MM.1S (cell line): Measurements from ENCODE around the gene PIGB.
"Not testable (repeated sequence)": the region's sequence is repeated elsewhere in the genome, so short reads cannot be mapped to it uniquely, and the experiment has no call there.

Source experiments
- DNase-seq: peaks from one replicate; pipeline ENCODE4 v3.0.0-alpha.2; 2015
- H2AFZ ChIP-seq: fragments of 300-600 bp; sonication (generic); 2 replicates; pipeline ENCODE4 v1.6.0; 2016; ENCODE audit warnings: antibody characterized with exemption, low read length
- H3F3A ChIP-seq: fragments of 300-600 bp; sonication (generic); 2 replicates; pipeline ENCODE4 v1.6.1; 2016; ENCODE audit warnings: mild to moderate bottlenecking, antibody characterized with exemption, low read length, moderate library complexity, mixed read lengths; ENCODE audit not compliant: insufficient read depth
- H3K27ac ChIP-seq: fragments of 300-600 bp; sonication (generic); 2 replicates; pipeline ENCODE4 v1.5.1; 2016; ENCODE audit warnings: mild to moderate bottlenecking, low read length
- H3K27me3 ChIP-seq: fragments of 300-600 bp; sonication (generic); replicated peaks from 2 replicates; pipeline ENCODE4 v1.6.0; 2016; ENCODE audit warnings: low read length; ENCODE audit not compliant: insufficient read depth
- H3K36me3 ChIP-seq: fragments of 300-600 bp; sonication (generic); replicated peaks from 2 replicates; pipeline ENCODE4 v1.6.1; 2016; ENCODE audit warnings: mild to moderate bottlenecking, low read length, mixed read lengths; ENCODE audit not compliant: insufficient read depth
- H3K4me1 ChIP-seq: fragments of 300-600 bp; sonication (generic); 2 replicates; pipeline ENCODE4 v1.6.1; 2016; ENCODE audit warnings: low read length, mixed read lengths
- H3K4me2 ChIP-seq: fragments of 300-600 bp; sonication (generic); 2 replicates; pipeline ENCODE4 v1.6.0; 2016; ENCODE audit warnings: low read depth, low read length
- H3K4me3 ChIP-seq: fragments of 300-600 bp; sonication (generic); 2 replicates; pipeline ENCODE4 v1.5.1; 2016; ENCODE audit warnings: low read length, mixed read lengths
- H3K79me2 ChIP-seq: fragments of 300-600 bp; sonication (generic); 2 replicates; pipeline ENCODE4 v1.6.1; 2016; ENCODE audit warnings: mixed run types, low read length, mixed read lengths
- H3K9ac ChIP-seq: fragments of 300-600 bp; sonication (generic); 2 replicates; pipeline ENCODE4 v1.6.1; 2016; ENCODE audit warnings: low read length, mixed read lengths
- H3K9me2 ChIP-seq: fragments of 300-600 bp; sonication (generic); replicated peaks from 2 replicates; pipeline ENCODE4 v1.6.1; 2016; ENCODE audit warnings: mild to moderate bottlenecking, low read length, mixed read lengths; ENCODE audit not compliant: insufficient read depth
- H3K9me3 ChIP-seq: fragments of 300-600 bp; sonication (generic); replicated peaks from 2 replicates; pipeline ENCODE4 v1.6.1; 2016; ENCODE audit warnings: mild to moderate bottlenecking, low read length, mixed read lengths; ENCODE audit not compliant: insufficient read depth
- H4K20me1 ChIP-seq: fragments of 300-600 bp; sonication (generic); 2 replicates; pipeline ENCODE4 v1.6.1; 2016; ENCODE audit warnings: mild to moderate bottlenecking, low read length, moderate library complexity, mixed read lengths; ENCODE audit not compliant: insufficient read depth
- EZH2 ChIP-seq: fragments of 300-600 bp; sonication (generic); optimal IDR thresholded peaks from 2 replicates; pipeline ENCODE3; 2017; ENCODE audit warnings: low read depth, mild to moderate bottlenecking, antibody characterized with exemption, low read length, mixed read lengths
- EZH2phosphoT487 ChIP-seq: fragments of 300-600 bp; sonication (generic); IDR thresholded peaks from 2 replicates; pipeline ENCODE4 v1.6.1; 2018; ENCODE audit warnings: antibody characterized with exemption, low read length
- TF ChIP-seq, protein P1 (sequence below): fragments of 300-600 bp; sonication (generic); IDR thresholded peaks from 2 replicates; pipeline ENCODE4 v1.5.1; 2016; ENCODE audit warnings: antibody characterized with exemption, low read length, mixed read lengths

PIGB gene

DNA sequence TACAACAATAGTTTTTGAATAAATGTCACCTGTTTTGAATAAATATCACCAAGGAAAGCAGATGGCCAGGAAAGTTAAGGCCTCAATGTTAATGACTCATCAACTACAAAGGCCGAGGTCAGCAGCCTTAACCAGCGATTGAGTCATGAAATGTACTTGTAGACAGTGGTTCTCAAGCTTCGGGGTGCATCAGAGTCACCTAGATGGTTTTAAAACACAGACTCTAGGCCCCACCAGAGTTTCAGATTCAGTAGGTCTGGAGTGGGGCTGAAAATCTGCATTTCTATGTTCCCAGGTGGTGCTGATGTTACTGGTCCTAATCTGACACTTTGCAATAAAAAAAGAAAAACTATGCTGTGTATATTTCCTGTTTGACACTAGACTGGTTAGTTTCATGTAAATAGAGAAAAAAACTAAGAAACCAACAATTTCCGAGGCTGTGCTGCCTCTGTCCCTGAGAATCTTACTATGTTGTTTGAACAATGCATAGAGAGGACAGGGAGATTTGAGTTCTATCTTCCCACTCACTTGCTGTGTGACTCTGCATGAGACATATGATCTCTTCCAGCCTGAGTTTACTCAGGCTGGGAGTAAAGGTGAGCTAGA is 39.2 kb upstream of the PIGB start:
- H2AFZ ChIP-seq: no peak overlapping the region
- peak overlapping the region; percentile 77 for H3K4me2 ChIP-seq
- DNase-seq: peak; percentile 93

DNA sequence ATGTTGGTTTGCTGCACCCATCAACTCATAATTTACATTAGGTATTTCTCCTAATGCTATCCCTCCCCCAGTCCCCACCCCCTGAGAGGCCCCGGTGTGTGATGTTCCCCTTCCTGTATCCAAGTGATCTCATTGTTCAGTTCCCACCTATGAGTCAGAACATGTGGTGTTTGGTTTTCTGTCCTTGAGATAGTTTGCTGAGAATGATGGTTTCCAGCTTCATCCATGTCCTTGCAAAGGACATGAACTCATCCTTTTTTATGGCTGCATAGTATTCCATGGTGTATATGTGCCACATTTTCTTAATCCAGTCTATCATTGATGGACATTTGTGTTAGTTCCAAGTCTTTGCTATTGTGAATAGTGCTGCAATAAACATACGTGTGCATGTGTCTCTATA is 38.4 kb upstream of the PIGB start:
- Histone ChIP-seq H3K4me1 (peaks cover 78% of the 10 kb centered on the region), H3K27ac (peak overlapping the region; percentile 94; the same call in 1 of the 2 replicates), H3F3A (peaks cover 65% of the 10 kb centered on the region), H3K79me2 (peaks cover 81% of the 10 kb centered on the region)
- not testable (repeated sequence) for H4K20me1 ChIP-seq, H3K27me3 ChIP-seq, H3K4me2 ChIP-seq, H3K36me3 ChIP-seq, H2AFZ ChIP-seq, DNase-seq, H3K9me3 ChIP-seq, H3K9ac ChIP-seq, H3K9me2 ChIP-seq, H3K4me3 ChIP-seq

More for the DNA sequence above, 39.2 kb upstream of the PIGB start:
- Histone ChIP-seq H3K4me3 (no peak overlapping the region), H3F3A (peaks cover 65% of the 10 kb centered on the region), H3K9ac (peak overlapping the region; percentile 63), H3K9me2 (no peaks in the 10 kb centered on the region), H3K27me3 (no peaks in the 10 kb centered on the region), H3K36me3 (no peaks in the 10 kb centered on the region), H3K4me1 (peaks cover 76% of the 10 kb centered on the region), H3K9me3 (no peaks in the 10 kb centered on the region), H4K20me1 (no peaks in the 10 kb centered on the region), H3K27ac (peak overlapping the region; percentile 94), H3K79me2 (peaks cover 81% of the 10 kb centered on the region)
- TF ChIP-seq, protein P1, sequence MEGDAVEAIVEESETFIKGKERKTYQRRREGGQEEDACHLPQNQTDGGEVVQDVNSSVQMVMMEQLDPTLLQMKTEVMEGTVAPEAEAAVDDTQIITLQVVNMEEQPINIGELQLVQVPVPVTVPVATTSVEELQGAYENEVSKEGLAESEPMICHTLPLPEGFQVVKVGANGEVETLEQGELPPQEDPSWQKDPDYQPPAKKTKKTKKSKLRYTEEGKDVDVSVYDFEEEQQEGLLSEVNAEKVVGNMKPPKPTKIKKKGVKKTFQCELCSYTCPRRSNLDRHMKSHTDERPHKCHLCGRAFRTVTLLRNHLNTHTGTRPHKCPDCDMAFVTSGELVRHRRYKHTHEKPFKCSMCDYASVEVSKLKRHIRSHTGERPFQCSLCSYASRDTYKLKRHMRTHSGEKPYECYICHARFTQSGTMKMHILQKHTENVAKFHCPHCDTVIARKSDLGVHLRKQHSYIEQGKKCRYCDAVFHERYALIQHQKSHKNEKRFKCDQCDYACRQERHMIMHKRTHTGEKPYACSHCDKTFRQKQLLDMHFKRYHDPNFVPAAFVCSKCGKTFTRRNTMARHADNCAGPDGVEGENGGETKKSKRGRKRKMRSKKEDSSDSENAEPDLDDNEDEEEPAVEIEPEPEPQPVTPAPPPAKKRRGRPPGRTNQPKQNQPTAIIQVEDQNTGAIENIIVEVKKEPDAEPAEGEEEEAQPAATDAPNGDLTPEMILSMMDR: no peak

DNA sequence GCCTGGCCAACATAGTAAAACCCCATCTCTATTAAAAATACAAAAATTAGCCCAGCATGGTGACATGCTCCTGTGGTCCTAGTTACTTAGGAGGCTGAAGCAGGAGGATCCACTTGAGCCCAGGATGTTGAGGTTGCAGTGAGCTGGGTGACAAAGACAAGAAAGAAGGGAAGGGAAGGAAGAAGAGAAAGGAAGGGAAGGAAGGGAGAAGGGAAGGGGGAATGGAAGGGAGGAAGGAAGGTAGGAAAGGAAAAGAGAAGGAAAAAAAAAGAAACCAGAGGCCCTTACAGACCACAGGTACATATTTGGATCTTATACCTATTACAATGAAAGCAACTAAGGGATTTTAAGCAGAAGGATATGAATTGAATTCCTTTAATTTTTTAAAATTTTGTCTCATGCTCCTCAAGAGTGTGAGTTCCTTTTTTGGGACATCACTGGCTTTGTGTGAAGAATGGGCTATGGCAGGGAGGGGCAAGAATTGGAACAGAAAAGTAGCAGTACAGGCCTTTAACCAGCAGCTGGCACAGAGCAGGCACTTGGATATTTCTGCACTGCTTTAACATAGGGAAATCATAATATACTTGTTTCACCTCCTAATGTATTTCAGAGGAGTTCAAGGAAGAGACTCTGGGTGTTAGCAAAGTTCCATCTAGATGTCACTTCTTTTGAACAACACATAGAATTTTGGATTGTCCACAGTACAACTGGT is 37.3 kb upstream of the PIGB start:
- Histone ChIP-seq H2AFZ (no peak overlapping the region), H4K20me1 (no peaks in the 10 kb centered on the region), H3K9ac (no peak overlapping the region), H3K27ac (peak overlapping the region; percentile 94; the same call in 1 of the 2 replicates), H3K4me3 (no peak overlapping the region), H3K9me2 (no peaks in the 10 kb centered on the region), H3K27me3 (no peaks in the 10 kb centered on the region), H3K4me1 (peaks cover 74% of the 10 kb centered on the region), H3F3A (peaks cover 58% of the 10 kb centered on the region), H3K4me2 (peak overlapping the region; percentile 49; the same call in 1 of the 2 replicates), H3K79me2 (peaks cover 81% of the 10 kb centered on the region), H3K36me3 (no peaks in the 10 kb centered on the region), H3K9me3 (no peaks in the 10 kb centered on the region)
- TF ChIP-seq, protein P1: peak; percentile 4; the same call in 1 of the 2 replicates
- no peak for TF ChIP-seq EZH2
- TF ChIP-seq EZH2phosphoT487: no peak
- no peak for DNase-seq
